ENCODE data around the gene KCNK2. TPM values are rescaled to one million over a fixed set of nuclear protein-coding genes. Genes with fewer than 3 reads are reported as not detected.

Gene KCNK2
- total RNA-seq, 1 experiment from 2014 or later, result 1.1 TPM

DNA sequence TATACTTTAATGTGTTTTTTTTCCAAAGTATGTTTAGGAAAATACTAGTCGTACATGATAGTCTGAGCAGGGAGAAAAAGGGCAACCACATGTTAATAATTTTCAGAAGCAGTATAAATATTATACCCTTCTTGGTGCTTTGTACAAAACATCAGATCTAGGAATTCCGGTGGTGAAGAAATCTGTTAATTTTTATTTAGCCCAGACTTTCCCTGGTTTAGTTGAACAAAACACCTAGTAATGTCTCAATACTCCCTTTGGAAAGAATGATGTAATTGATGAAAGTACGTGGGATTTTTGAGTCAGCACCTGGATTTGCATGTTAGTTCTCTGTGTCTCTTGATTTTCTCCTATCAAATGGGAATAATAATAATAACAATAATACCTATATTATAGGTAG is 38.4 kb upstream of the KCNK2 start:
- BruUV-seq (replicated peaks), result no TSS peak
- no peak for DNase-seq
- no peak overlapping the region for H3K27ac Mint-ChIP-seq (ENCODE audit: unreplicated experiment)
- H3K36me3 Mint-ChIP-seq (ENCODE audit: insufficient read depth, unreplicated experiment), result no peaks in the 10 kb centered on the region
- CTCF ChIA-PET, result no interaction called here
- intact Hi-C loops (cut with micrococcal nuclease; ENCODE audit: unreplicated experiment), result no loop called here
- H3K4me1 Mint-ChIP-seq (ENCODE audit: low read depth, unreplicated experiment), result peaks cover 19% of the 10 kb centered on the region
- no peaks in the 10 kb centered on the region for H3K27me3 Mint-ChIP-seq (ENCODE audit: unreplicated experiment)
- TF ChIP-seq, protein P1, sequence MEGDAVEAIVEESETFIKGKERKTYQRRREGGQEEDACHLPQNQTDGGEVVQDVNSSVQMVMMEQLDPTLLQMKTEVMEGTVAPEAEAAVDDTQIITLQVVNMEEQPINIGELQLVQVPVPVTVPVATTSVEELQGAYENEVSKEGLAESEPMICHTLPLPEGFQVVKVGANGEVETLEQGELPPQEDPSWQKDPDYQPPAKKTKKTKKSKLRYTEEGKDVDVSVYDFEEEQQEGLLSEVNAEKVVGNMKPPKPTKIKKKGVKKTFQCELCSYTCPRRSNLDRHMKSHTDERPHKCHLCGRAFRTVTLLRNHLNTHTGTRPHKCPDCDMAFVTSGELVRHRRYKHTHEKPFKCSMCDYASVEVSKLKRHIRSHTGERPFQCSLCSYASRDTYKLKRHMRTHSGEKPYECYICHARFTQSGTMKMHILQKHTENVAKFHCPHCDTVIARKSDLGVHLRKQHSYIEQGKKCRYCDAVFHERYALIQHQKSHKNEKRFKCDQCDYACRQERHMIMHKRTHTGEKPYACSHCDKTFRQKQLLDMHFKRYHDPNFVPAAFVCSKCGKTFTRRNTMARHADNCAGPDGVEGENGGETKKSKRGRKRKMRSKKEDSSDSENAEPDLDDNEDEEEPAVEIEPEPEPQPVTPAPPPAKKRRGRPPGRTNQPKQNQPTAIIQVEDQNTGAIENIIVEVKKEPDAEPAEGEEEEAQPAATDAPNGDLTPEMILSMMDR (IDR thresholded peaks at IDR 0.05; ENCODE audit: unreplicated experiment), result no peak
- H3K4me3 Mint-ChIP-seq (ENCODE audit: low read depth, unreplicated experiment), result no peak overlapping the region
- peaks cover 4% of the 10 kb centered on the region for H3K9me3 Mint-ChIP-seq (ENCODE audit: low read depth, unreplicated experiment)

- Mint-ChIP-seq H3K27me3 (ENCODE audit: unreplicated experiment) (no peaks in the 10 kb centered on the region), H3K36me3 (ENCODE audit: insufficient read depth, unreplicated experiment) (no peaks in the 10 kb centered on the region), H3K27ac (ENCODE audit: unreplicated experiment) (no peak overlapping the region), H3K9me3 (ENCODE audit: low read depth, unreplicated experiment) (peaks cover 4% of the 10 kb centered on the region), H3K4me3 (ENCODE audit: low read depth, unreplicated experiment) (no peak overlapping the region), H3K4me1 (ENCODE audit: low read depth, unreplicated experiment) (peaks cover 19% of the 10 kb centered on the region)
- DNase-seq, result no peak
- TF ChIP-seq, protein P1 (IDR thresholded peaks at IDR 0.05; ENCODE audit: unreplicated experiment), result no peak
- intact Hi-C loops (cut with micrococcal nuclease; ENCODE audit: unreplicated experiment), result no loop called here
- BruUV-seq (replicated peaks), result no TSS peak
- CTCF ChIA-PET, result interaction anchor here (0.7 kb wide), 1 partner anchor 935 kb away, joined by 3 read pairs; no protein-coding TSS in a partner anchor
Measured at GRCh38 chr1:215045698-215046308, 36.7 kb upstream of the KCNK2 start.

- TF ChIP-seq, protein P1 (IDR thresholded peaks at IDR 0.05; ENCODE audit: unreplicated experiment), result no peak
- no peaks in the 10 kb centered on the region for H3K4me1 Mint-ChIP-seq (ENCODE audit: low read depth, unreplicated experiment)
- H3K4me3 Mint-ChIP-seq (ENCODE audit: low read depth, unreplicated experiment), result no peak overlapping the region
- no peak for DNase-seq
- no peaks in the 10 kb centered on the region for H3K9me3 Mint-ChIP-seq (ENCODE audit: low read depth, unreplicated experiment)
- H3K36me3 Mint-ChIP-seq (ENCODE audit: insufficient read depth, unreplicated experiment), result no peaks in the 10 kb centered on the region
- H3K27me3 Mint-ChIP-seq (ENCODE audit: unreplicated experiment), result no peaks in the 10 kb centered on the region
- intact Hi-C loops (cut with micrococcal nuclease; ENCODE audit: unreplicated experiment), result no loop called here
- CTCF ChIA-PET, result no interaction called here
- no TSS peak for BruUV-seq (replicated peaks)
- H3K27ac Mint-ChIP-seq (ENCODE audit: unreplicated experiment), result no peak overlapping the region
Measured at GRCh38 chr1:215052256-215053015, 30.1 kb upstream of the KCNK2 start.

DNA sequence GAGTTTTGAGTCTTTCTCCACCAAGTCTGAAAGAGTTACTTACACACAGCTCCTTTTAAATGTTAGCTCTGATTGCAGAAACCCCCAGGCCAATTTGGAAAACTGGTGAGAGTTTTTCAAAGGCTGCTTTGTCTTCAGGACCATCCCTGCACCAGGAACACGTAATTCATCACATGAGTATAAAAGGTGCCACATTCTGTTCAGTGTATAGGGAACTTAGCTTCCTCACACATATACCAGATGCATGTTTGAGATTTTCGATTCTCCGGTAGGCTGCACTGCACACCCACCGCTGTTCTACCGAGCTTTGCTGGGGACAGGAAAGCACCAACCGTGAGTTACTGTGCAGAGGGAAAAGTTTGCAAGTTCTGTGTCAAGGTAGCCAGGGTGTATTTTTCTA is 28.3 kb upstream of the KCNK2 start:
- Mint-ChIP-seq H3K27me3 (ENCODE audit: unreplicated experiment) (no peaks in the 10 kb centered on the region), H3K27ac (ENCODE audit: unreplicated experiment) (no peak overlapping the region), H3K9me3 (ENCODE audit: low read depth, unreplicated experiment) (no peaks in the 10 kb centered on the region), H3K4me3 (ENCODE audit: low read depth, unreplicated experiment) (no peak overlapping the region), H3K4me1 (ENCODE audit: low read depth, unreplicated experiment) (no peaks in the 10 kb centered on the region), H3K36me3 (ENCODE audit: insufficient read depth, unreplicated experiment) (no peaks in the 10 kb centered on the region)
- TF ChIP-seq, protein P1 (IDR thresholded peaks at IDR 0.05; ENCODE audit: unreplicated experiment), result no peak
- CTCF ChIA-PET, result no interaction called here
- no TSS peak for BruUV-seq (replicated peaks)
- intact Hi-C loops (cut with micrococcal nuclease; ENCODE audit: unreplicated experiment), result no loop called here
- no peak for DNase-seq

All from Calu3 (cell line).